Retinal pigment epithelial cell (primary cell): Measurements from ENCODE around the gene NUTF2.

Experiments used
- DNase-seq: peaks from one replicate; pipeline ENCODE4 v3.0.0-alpha.2; 2010; ENCODE audit warnings: low read depth
- H3K4me3 ChIP-seq: 2 replicates; pipeline ENCODE4 v1.5.1; 2011; ENCODE audit warnings: mild to moderate bottlenecking, low read length, control low read depth, moderate library complexity
- TF ChIP-seq, protein P1 (sequence below): conservative IDR thresholded peaks from 2 replicates; pipeline ENCODE4 v1.5.1; 2011; ENCODE audit warnings: low read depth, low read length, control low read depth, inconsistent platforms

NUTF2 gene

DNA sequence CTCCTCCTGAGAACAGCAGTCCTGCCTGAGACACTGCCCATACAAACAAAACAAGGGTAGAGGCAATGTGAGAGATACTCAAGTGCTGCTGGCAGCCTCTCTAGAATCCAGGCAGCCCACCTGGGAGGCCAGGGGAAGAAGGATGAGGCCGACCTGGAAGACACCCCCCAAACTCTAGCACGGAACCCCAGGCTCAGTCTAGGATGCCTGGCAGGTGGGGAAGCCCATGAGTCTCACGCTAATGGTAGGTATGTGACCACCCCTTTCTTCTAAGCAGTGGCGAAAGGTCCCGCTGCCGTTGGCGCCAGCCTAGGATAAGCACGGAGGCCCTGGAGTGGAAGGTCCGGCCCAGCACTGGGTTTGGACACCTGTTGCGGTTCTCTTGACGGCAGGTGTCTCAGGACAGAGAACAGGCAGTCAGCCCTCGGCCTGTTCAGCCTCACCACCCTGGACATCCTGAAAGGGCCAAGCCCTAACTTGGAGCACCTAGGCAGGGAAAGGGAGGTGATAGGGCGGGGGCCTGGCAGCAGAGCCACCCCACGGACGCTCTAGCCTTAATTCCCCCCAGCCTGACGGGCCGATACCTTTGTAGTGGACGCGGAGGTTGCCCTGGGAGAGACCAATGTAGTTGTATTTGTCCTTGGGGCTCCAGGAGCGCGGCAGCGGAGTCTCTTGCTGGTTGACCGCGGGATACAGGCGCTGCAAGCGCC, 40.9 kb upstream of the NUTF2 start:
- H3K4me3 ChIP-seq, result peak overlapping the region; percentile 80
- DNase-seq, result no peak
- TF ChIP-seq, protein P1, sequence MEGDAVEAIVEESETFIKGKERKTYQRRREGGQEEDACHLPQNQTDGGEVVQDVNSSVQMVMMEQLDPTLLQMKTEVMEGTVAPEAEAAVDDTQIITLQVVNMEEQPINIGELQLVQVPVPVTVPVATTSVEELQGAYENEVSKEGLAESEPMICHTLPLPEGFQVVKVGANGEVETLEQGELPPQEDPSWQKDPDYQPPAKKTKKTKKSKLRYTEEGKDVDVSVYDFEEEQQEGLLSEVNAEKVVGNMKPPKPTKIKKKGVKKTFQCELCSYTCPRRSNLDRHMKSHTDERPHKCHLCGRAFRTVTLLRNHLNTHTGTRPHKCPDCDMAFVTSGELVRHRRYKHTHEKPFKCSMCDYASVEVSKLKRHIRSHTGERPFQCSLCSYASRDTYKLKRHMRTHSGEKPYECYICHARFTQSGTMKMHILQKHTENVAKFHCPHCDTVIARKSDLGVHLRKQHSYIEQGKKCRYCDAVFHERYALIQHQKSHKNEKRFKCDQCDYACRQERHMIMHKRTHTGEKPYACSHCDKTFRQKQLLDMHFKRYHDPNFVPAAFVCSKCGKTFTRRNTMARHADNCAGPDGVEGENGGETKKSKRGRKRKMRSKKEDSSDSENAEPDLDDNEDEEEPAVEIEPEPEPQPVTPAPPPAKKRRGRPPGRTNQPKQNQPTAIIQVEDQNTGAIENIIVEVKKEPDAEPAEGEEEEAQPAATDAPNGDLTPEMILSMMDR, result no peak

DNA sequence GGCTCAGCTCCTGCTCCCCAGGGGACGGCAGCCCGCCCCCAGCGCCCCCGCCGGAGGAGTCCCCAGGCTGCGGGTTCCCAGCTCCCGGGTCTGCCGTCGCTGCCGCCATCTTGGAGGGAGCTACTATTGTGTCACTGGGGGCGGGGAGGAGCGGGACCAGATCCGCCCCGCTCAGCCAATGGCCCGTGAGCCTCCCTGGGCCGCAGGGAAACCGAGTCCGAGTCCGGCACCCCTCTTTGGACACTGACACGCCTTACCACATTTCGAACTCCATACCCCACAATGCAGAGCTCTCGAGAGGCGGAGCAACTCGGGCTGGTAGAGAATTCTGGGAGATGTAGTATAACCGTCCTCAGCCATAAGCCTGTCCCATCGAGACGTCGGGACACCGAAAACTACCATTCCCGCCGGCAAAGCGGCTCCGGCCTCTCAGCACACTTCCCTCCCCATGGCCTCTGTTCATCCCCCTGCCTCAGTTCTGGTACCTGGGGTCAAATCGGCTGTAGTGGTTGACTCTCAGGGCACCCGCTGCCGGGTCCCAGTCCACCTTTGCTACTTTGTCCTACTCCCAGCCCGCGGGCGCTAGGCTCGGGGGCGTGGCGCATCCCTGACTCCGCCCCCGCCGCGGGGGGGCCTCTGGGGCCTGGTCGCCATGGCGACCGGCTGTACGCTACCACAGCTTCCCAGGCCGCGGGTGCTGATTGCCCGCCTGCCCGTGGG, 40.1 kb upstream of the NUTF2 start, which contains the start of the genes RANBP10 and TSNAXIP1:
Gene RANBP10, minus strand, starts transcription at position 133 of the 720 bp plus-strand sequence. Its CDS starts 24 bp downstream, at position 109.
Gene TSNAXIP1, plus strand, starts transcription at position 462 of the 720 bp plus-strand sequence. CDS start 261 bp downstream, outside the sequence.
- TF ChIP-seq, protein P1, result no peak
- H3K4me3 ChIP-seq, result peak within 1 kb of the TSS; percentile 80
- DNase-seq, result peak; percentile 98

DNA sequence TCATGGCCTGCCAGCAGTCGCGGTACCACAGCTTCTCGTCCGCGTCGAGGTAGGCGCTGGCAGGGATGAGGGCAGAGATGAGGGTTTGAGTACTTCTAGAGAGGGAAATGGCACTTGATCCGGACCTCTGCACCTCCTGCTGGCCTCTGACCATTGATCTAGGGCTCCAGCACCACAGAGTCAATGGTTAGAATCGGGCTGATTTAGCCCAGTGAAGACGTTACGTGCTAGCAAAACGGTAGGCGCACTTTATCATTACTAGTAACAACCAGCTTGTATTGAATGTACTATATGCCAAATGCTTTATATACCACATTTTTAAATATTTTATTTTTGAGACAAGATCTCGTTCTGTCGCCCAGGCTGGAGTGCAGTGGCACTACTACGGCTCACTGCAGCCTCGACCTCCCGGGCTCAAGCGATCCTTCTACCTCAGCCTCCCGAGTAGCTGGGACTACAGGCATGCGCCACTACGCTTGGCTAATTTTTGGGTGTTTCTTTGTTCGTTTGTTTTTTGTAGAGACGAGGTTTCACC, 39.5 kb upstream of the NUTF2 start:
- TF ChIP-seq, protein P1, result peak; percentile 11
- peak overlapping the region; percentile 80 for H3K4me3 ChIP-seq
- no peak for DNase-seq

DNA sequence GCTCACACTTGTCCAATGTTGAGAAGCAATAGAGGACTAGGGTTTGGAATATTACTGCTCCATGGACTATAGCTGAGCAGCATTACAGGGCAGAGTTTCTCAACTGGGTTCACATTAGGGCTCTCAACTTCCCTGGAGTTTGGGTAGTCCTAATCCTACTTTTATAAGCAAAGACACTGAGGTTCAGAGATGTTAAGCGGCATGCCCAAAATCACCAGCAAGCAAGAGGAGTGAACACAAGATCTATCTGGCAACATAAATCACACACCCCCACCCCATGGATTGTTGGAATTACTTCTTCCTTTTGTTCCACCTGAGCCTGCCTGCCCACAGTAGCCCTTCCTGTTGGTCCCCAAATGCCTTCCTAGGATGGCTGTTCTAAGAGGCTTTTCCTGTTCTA, 34.8 kb upstream of the NUTF2 start:
- no peak for DNase-seq
- TF ChIP-seq, protein P1, result no peak
- no peak overlapping the region for H3K4me3 ChIP-seq

DNA sequence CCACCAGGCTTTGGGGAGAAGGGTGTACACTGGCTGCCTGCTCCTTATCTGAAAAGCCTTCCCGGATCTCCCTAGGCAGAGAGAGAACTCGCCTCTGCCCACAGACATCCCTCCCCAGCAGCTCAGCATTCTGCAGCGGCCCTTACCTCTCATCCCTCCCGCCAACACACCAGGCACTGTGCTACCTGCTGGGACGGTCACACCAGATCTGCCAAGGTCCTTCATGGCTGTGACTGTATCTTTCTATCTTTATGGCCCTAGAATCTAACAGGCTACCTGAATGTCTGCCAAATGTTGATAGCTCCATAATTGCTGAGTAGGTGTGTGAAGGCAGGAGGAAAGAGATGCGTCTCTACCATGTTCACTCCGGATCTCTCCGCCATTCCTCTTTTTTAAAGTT, 32.2 kb upstream of the NUTF2 start:
- TF ChIP-seq, protein P1, result no peak

DNA sequence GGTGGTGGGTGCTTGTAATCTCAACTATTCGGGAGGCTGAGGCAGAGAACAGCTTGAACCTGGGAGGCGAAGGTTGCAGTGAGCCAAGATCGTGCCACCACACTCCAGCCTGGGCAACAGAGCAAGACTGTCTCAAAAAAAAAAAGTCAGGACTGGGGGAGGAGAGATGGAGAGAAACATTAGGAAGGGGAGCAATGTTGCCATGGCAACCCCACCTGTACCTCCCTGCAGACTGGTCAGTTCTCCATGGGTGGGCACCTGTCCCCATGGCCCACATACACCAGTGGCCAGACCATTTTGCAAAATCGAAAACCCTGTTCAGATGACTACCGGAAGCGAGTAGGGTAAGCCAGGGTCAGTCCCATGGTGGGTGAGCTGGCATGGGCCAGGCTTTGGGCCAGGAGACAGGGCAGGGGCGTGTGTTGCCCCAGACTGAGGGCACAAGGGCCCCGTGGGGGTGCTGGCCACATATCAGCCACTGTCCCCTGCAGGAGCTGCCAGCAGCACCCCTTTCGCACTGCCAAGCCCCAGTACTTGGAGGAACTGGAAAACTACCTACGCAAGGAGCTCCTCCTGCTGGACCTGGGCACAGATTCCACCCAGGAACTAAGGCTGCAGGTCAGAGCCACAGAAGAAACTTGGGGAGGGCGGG, 26.0 kb upstream of the NUTF2 start:
- H3K4me3 ChIP-seq, result no peak overlapping the region
- no peak for DNase-seq
- TF ChIP-seq, protein P1, result no peak

More for the DNA sequence above, 32.2 kb upstream of the NUTF2 start:
- H3K4me3 ChIP-seq, result no peak overlapping the region
- DNase-seq, result no peak
